ENCODE measurements around the gene TMIE.

- no peak for TF ChIP-seq POLR2A (IDR thresholded peaks at IDR 0.05)
- no peak for TF ChIP-seq CTCF (IDR thresholded peaks at IDR 0.05)
- no peak for TF ChIP-seq EP300 (IDR thresholded peaks at IDR 0.05; ENCODE audit: low read depth)
- TF ChIP-seq POLR2AphosphoS5 (IDR thresholded peaks at IDR 0.05): no peak
These were observed 31.8 kb upstream of the TMIE start for GRCh38 chr3:46669191-46669999.
